Measurements from ENCODE around the gene PCDH9. TPM values are rescaled to one million over a fixed set of nuclear protein-coding genes. Genes with fewer than 3 reads are reported as not detected.

PCDH9 gene
- total RNA-seq, 2 donors from 2014 or later = 0.95 to 1.8 TPM

GRCh38 chr13:66275416-66275815, 954.7 kb downstream of the PCDH9 start:
- Histone ChIP-seq H3K4me3 (ENCODE audit: low read length) (no peak overlapping the region), H3K27me3 (ENCODE audit: control insufficient read depth, insufficient read depth, low read length, poor library complexity, severe bottlenecking) (no peaks in the 10 kb centered on the region), H3K9ac (ENCODE audit: extremely low read depth, low read length, poor library complexity, severe bottlenecking) (no peak overlapping the region), H3K36me3 (ENCODE audit: control insufficient read depth, insufficient read depth, low read length) (no peaks in the 10 kb centered on the region), H3K9me3 (ENCODE audit: control insufficient read depth, low read length) (peaks cover 9% of the 10 kb centered on the region), H3K27ac (ENCODE audit: low read depth, low read length) (no peak overlapping the region), H3K4me1 (ENCODE audit: control insufficient read depth, insufficient read depth, low read length) (no peaks in the 10 kb centered on the region)
- 79% methylated on average over 1 of the region's 1 CpG; no CpG with 5 or more reads in 1 of the 2 experiments for whole genome bisulfite sequencing, 2 experiments (ENCODE audit: insufficient coverage in 1 of 2, insufficient read length in 1 of 2)
- no peaks in the 10 kb centered on the region for H3K27me3 Mint-ChIP-seq (ENCODE audit: insufficient read depth)
- H3K4me3 Mint-ChIP-seq = no peak overlapping the region
- TF ChIP-seq CTCF (conservative IDR thresholded peaks at IDR 0.05) = no peak
- H3K27ac Mint-ChIP-seq = no peak overlapping the region
- DNase-seq = no peak
- no peaks in the 10 kb centered on the region for H3K4me1 Mint-ChIP-seq
- peaks cover 30% of the 10 kb centered on the region for H3K9me3 Mint-ChIP-seq
- H3K36me3 Mint-ChIP-seq (ENCODE audit: low read depth) = no peaks in the 10 kb centered on the region

- H3K36me3 Mint-ChIP-seq (ENCODE audit: low read depth) = no peaks in the 10 kb centered on the region
- no peak for DNase-seq
- Histone ChIP-seq H3K27me3 (ENCODE audit: control insufficient read depth, insufficient read depth, low read length, poor library complexity, severe bottlenecking) (no peaks in the 10 kb centered on the region), H3K36me3 (ENCODE audit: control insufficient read depth, insufficient read depth, low read length) (no peaks in the 10 kb centered on the region), H3K4me3 (ENCODE audit: low read length) (no peak overlapping the region), H3K4me1 (ENCODE audit: control insufficient read depth, insufficient read depth, low read length) (no peaks in the 10 kb centered on the region), H3K27ac (ENCODE audit: low read depth, low read length) (no peak overlapping the region), H3K9me3 (ENCODE audit: control insufficient read depth, low read length) (peaks cover 9% of the 10 kb centered on the region), H3K9ac (ENCODE audit: extremely low read depth, low read length, poor library complexity, severe bottlenecking) (no peak overlapping the region)
- 89% methylated on average over 1 of the region's 1 CpG; no CpG with 5 or more reads in 1 of the 2 experiments for WGBS, 2 experiments (ENCODE audit: insufficient coverage in 1 of 2, insufficient read length in 1 of 2)
- no peak overlapping the region for H3K27ac Mint-ChIP-seq
- H3K27me3 Mint-ChIP-seq (ENCODE audit: insufficient read depth) = no peaks in the 10 kb centered on the region
- H3K9me3 Mint-ChIP-seq = peaks cover 25% of the 10 kb centered on the region
- H3K4me1 Mint-ChIP-seq = no peaks in the 10 kb centered on the region
- no peak for TF ChIP-seq CTCF (conservative IDR thresholded peaks at IDR 0.05)
- no peak overlapping the region for H3K4me3 Mint-ChIP-seq
Observed at GRCh38 chr13:66273011-66273410, 957.1 kb downstream of the PCDH9 start.

GRCh38 chr13:66266761-66267160, 963.4 kb downstream of the PCDH9 start:
- H3K9ac ChIP-seq (ENCODE audit: extremely low read depth, low read length, poor library complexity, severe bottlenecking) = no peak overlapping the region
- H3K27me3 Mint-ChIP-seq (ENCODE audit: insufficient read depth) = no peaks in the 10 kb centered on the region
- TF ChIP-seq CTCF (conservative IDR thresholded peaks at IDR 0.05) = no peak
- H3K9me3 ChIP-seq (ENCODE audit: control insufficient read depth, low read length) = no peaks in the 10 kb centered on the region
- no peaks in the 10 kb centered on the region for H3K36me3 ChIP-seq (ENCODE audit: control insufficient read depth, insufficient read depth, low read length)
- H3K27ac ChIP-seq (ENCODE audit: low read depth, low read length) = no peak overlapping the region
- H3K36me3 Mint-ChIP-seq (ENCODE audit: low read depth) = no peaks in the 10 kb centered on the region
- no peak overlapping the region for H3K27ac Mint-ChIP-seq
- H3K27me3 ChIP-seq (ENCODE audit: control insufficient read depth, insufficient read depth, low read length, poor library complexity, severe bottlenecking) = no peaks in the 10 kb centered on the region
- H3K4me3 Mint-ChIP-seq = no peak overlapping the region
- no peak overlapping the region for H3K4me3 ChIP-seq (ENCODE audit: low read length)
- no peaks in the 10 kb centered on the region for H3K4me1 Mint-ChIP-seq
- 87 to 93% methylated on average over 2 to 5 of the region's 5 CpGs for WGBS, 2 experiments (ENCODE audit: insufficient coverage in 1 of 2, insufficient read length in 1 of 2)
- DNase-seq = no peak
- no peaks in the 10 kb centered on the region for H3K4me1 ChIP-seq (ENCODE audit: control insufficient read depth, insufficient read depth, low read length)
- no peaks in the 10 kb centered on the region for H3K9me3 Mint-ChIP-seq
